Esophagus (tissue), 2 donors: ENCODE measurements around the gene GFRAL. TPM values are rescaled to one million over a fixed set of nuclear protein-coding genes. Genes with fewer than 3 reads are reported as not detected.
"Not testable (repeated sequence)": the region's sequence is repeated elsewhere in the genome, so short reads cannot be mapped to it uniquely, and the experiment has no call there.

Experiments used
- H3K27ac ChIP-seq, 2 donors: one replicate each; pipeline ENCODE4 v1.5.1; 2013; ENCODE audit warnings: low read depth in 2 of 2, mild to moderate bottlenecking in 2 of 2, inconsistent platforms in 1 of 2, low read length in 1 of 2, moderate library complexity in 1 of 2
- H3K27me3 ChIP-seq, 2 donors: one replicate each; pipeline ENCODE4 v1.6.1; 2013; ENCODE audit warnings: low read length in 2 of 2, control low read depth in 1 of 2, mild to moderate bottlenecking in 1 of 2; ENCODE audit not compliant: insufficient read depth in 2 of 2, control insufficient read depth in 1 of 2
- H3K36me3 ChIP-seq, 2 donors: one replicate each; pipeline ENCODE4 v1.6.1; 2013; ENCODE audit warnings: low read length in 1 of 2; ENCODE audit not compliant: control insufficient read depth in 2 of 2, insufficient read depth in 2 of 2
- H3K4me1 ChIP-seq, 2 donors: one replicate each; pipeline ENCODE4 v1.6.1; 2013; ENCODE audit warnings: low read length in 1 of 2; ENCODE audit not compliant: control insufficient read depth in 2 of 2, insufficient read depth in 2 of 2
- H3K4me3 ChIP-seq, 2 donors: one replicate each; pipeline ENCODE4 v1.5.1; 2013; ENCODE audit warnings: low read length in 2 of 2, mild to moderate bottlenecking in 2 of 2, low read depth in 1 of 2, moderate library complexity in 1 of 2
- H3K9me3 ChIP-seq, 2 donors: one replicate each; pipeline ENCODE4 v1.6.1; 2013; ENCODE audit warnings: mild to moderate bottlenecking in 2 of 2, low read depth in 1 of 2, low read length in 1 of 2, moderate library complexity in 1 of 2; ENCODE audit not compliant: control insufficient read depth in 2 of 2, insufficient read depth in 1 of 2
- WGBS, 2 donors: extraction: QIAGEN DNeasy Blood & Tissue Kit; methylation state at CpG; one replicate each; pipeline ENCODE4 v1.1.7; 2013; 5-methylcytosine and 5-hydroxymethylcytosine counted together
- polyA plus RNA-seq, 2 donors: library from polyadenylated mRNA; stranded (reverse); fragments of 200-250 nt; gene quantifications; one replicate each; pipeline ENCODE4 v1.2.3, GENCODE V29; 2013
- donor health status: healthy with polysubstance abuse.
- donor health status: Bipolar disorder and iron deficiency.

Gene GFRAL, protein sequence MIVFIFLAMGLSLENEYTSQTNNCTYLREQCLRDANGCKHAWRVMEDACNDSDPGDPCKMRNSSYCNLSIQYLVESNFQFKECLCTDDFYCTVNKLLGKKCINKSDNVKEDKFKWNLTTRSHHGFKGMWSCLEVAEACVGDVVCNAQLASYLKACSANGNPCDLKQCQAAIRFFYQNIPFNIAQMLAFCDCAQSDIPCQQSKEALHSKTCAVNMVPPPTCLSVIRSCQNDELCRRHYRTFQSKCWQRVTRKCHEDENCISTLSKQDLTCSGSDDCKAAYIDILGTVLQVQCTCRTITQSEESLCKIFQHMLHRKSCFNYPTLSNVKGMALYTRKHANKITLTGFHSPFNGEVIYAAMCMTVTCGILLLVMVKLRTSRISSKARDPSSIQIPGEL
- not detected for polyA plus RNA-seq

DNA sequence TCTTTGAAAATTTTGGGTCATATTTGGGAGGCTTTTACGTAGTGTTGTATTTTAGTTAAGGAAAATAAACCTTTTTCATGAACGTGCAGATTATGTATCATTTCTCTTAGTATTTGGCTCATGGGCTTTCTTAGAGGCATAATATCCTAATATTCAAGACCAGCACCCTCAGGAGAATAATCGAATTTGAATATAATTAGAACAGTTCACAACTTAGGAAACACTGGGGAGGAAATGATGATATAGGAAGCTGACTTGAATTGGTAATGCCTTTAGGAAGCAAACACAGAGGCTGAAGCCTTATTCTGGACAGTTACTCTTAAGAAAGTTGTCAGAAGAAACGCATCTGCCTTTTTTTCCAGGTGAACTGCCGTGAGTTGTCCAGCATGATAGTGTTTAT, at the start of gene GFRAL:
Gene GFRAL (plus strand): TSS at position 301 of the 400 bp plus-strand sequence. CDS start 86 bp downstream, at position 387.
- H3K27ac ChIP-seq, result no peak within 1 kb of the TSS
- 66 to 69% methylated on average over 5 of the region's 5 CpGs for WGBS, 2 donors

DNA sequence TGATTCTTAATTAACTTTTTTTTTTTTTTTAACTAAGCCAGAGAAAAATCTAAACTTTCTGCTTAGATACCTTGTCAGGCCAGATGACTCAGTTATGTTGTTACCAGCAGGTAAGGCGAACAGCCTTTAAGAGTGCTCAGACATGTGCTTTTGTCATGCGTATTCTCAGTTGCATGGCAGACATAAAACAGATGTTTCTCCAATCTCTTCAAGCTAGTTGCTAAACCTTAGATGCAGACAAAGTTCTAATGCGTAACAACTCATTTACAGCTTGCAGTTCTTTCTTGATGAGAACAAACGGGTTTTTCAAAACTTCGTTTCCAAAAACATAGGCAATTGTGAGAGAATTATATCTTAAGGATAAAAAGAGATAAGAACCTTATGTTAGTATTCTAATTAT, 49.6 kb upstream of the GFRAL start:
- Histone ChIP-seq H3K4me1 (no peaks in the 10 kb centered on the region), H3K27ac (no peak overlapping the region), H3K4me3 (no peak overlapping the region), H3K27me3 (no peaks in the 10 kb centered on the region), H3K9me3 (no peaks in the 10 kb centered on the region), H3K36me3 (no peaks in the 10 kb centered on the region)
- WGBS, 2 donors, result 80 to 83% methylated on average over 5 of the region's 5 CpGs

More for the DNA sequence above, at the start of gene GFRAL:
- Histone ChIP-seq H3K4me1 (no peaks in the 10 kb centered on the region), H3K27me3 (no peaks in the 10 kb centered on the region), H3K9me3 (no peaks in the 10 kb centered on the region), H3K4me3 (no peak within 1 kb of the TSS), H3K36me3 (no peaks in the 10 kb centered on the region)

DNA sequence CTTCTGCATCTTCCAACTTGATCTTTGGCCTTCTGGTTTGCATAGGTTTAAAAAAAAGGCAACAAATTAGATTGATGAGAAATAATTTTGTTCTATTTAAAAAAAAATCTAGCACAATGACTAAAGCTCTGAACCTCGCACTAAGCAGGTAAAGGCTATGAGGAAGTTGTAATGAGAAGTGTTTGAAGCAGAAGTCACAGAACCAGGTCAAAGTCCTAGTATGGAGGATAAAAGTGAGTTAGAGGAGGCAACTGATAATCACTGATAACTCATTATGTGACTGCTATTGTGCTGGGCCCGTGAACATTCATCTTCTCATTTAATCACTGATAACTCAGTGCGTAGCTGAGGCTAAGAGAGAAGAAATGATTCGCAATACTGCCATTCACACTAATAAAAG, 46.1 kb upstream of the GFRAL start:
- Histone ChIP-seq H3K9me3 (no peaks in the 10 kb centered on the region), H3K4me3 (no peak overlapping the region), H3K27me3 (no peaks in the 10 kb centered on the region), H3K27ac (no peak overlapping the region), H3K4me1 (no peaks in the 10 kb centered on the region), H3K36me3 (no peaks in the 10 kb centered on the region)
- 74 to 75% methylated on average over 4 of the region's 4 CpGs for WGBS, 2 donors

DNA sequence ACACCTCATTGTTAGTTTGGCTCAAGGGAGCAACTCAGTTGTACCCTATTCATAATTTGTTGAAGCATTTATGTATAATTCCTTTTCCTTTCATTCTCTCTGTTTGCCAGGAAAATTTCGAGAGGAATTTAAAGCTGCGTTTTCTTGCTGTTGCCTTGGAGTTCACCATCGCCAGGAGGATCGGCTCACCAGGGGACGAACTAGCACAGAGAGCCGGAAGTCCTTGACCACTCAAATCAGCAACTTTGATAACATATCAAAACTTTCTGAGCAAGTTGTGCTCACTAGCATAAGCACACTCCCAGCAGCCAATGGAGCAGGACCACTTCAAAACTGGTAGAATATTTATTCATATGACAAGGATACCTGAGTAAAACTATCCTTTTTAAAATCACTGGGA, 45.2 kb upstream of the GFRAL start:
- Histone ChIP-seq H3K4me1 (no peaks in the 10 kb centered on the region), H3K4me3 (no peak overlapping the region), H3K36me3 (no peaks in the 10 kb centered on the region), H3K9me3 (peaks cover 0 to under 1% of the 10 kb centered on the region in 2 donors), H3K27ac (no peak overlapping the region), H3K27me3 (no peaks in the 10 kb centered on the region)
- 65 to 84% methylated on average over 6 of the region's 6 CpGs for WGBS, 2 donors

DNA sequence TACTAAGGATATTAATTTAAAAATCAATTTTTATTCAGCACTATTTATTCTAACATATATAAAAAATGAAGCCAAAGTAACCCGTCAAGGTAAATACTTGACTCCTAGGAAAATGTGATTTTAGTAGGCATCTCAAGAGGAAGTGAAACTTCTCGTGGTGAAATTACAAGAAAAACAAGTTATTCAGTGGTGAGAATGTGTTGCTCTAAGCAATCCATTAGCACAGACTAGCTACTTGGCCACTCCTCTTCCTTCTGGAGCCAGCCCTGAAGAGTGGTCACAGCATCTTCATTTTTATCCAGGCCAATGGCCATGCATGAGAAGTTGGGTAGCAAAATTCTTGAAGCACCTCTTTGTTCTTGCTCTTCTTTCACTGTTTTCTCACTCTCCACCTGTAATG, 40.4 kb upstream of the GFRAL start:
- Histone ChIP-seq H3K36me3 (no peaks in the 10 kb centered on the region), H3K27ac (no peak overlapping the region), H3K4me1 (no peaks in the 10 kb centered on the region), H3K9me3 (peaks cover 0 to 2% of the 10 kb centered on the region in 2 donors), H3K27me3 (no peaks in the 10 kb centered on the region), H3K4me3 (no peak overlapping the region)
- 56 to 58% methylated on average over 2 of the region's 2 CpGs for WGBS, 2 donors

DNA sequence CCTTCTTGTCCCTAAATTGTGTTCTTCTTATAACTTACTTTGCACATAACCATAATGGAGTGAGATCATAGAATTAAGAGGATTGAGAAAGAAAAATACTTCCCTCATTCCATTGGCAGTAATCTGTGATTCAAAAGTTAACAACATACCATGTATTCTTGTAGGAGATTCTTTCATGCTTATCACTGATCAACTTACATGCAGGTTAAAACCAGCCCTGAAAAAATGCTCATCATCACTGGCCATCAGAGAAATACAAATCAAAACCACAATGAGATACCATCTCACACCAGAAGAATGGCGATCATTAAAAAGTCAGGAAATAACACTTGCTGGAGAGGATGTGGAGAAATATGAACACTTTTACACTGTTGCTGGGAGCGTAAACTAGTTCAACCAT, 36.5 kb upstream of the GFRAL start:
- Histone ChIP-seq H3K9me3 (peaks cover 0 to 2% of the 10 kb centered on the region in 2 donors), H3K27me3 (no peaks in the 10 kb centered on the region), H3K4me1 (no peaks in the 10 kb centered on the region), H3K4me3 (no peak overlapping the region), H3K36me3 (no peaks in the 10 kb centered on the region), H3K27ac (no peak overlapping the region)
- WGBS, 2 donors, result 80 to 88% methylated on average over 2 of the region's 2 CpGs

DNA sequence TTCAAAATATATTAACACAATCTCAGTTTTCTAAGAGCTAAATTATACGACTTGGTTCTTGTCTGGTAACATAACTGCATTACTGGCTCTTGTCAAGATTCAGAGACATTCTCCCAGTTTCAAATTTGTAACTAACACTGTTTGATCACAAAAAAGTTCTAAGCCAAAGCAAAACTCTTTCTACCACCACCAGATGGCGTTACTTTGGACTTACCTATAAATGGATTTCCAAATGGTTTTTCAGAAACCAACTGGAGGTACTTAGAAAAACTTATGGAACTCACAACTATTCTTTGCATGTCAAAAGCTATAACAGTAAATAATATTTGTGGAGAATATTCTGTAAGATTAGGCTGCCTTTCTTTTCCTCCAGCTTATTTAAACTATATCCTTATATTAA, 34.2 kb upstream of the GFRAL start:
- no peaks in the 10 kb centered on the region for H3K36me3 ChIP-seq
- 49 to 52% methylated on average over 2 of the region's 2 CpGs for WGBS, 2 donors

DNA sequence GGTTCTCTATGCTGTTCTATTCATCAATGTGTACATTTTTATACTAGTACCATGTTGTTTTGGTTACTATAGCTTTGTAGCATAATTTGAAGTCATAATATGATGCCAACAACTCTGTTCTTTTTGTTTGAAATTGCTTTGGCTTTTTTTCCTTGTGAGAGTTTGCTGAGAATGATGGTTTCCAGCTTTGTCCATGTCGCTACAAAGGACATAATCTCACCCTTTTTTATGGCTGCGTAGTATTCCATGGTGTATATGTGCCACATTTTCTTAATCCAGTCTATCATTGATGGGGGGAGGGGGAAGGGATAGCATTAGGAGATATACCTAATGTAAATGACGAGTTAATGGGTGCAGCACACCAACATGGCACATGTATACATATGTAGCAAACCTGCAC, 30.1 kb upstream of the GFRAL start:
- H3K4me3 ChIP-seq, H3K27ac ChIP-seq, H3K27me3 ChIP-seq, H3K36me3 ChIP-seq, H3K9me3 ChIP-seq, H3K4me1 ChIP-seq: not testable (repeated sequence)
- WGBS, 2 donors, result 86 to 88% methylated on average over 3 of the region's 3 CpGs

More for the DNA sequence above, 34.2 kb upstream of the GFRAL start:
- Histone ChIP-seq H3K4me3 (no peak overlapping the region), H3K27ac (no peak overlapping the region), H3K4me1 (no peaks in the 10 kb centered on the region), H3K9me3 (no peaks in the 10 kb centered on the region), H3K27me3 (no peaks in the 10 kb centered on the region)

DNA sequence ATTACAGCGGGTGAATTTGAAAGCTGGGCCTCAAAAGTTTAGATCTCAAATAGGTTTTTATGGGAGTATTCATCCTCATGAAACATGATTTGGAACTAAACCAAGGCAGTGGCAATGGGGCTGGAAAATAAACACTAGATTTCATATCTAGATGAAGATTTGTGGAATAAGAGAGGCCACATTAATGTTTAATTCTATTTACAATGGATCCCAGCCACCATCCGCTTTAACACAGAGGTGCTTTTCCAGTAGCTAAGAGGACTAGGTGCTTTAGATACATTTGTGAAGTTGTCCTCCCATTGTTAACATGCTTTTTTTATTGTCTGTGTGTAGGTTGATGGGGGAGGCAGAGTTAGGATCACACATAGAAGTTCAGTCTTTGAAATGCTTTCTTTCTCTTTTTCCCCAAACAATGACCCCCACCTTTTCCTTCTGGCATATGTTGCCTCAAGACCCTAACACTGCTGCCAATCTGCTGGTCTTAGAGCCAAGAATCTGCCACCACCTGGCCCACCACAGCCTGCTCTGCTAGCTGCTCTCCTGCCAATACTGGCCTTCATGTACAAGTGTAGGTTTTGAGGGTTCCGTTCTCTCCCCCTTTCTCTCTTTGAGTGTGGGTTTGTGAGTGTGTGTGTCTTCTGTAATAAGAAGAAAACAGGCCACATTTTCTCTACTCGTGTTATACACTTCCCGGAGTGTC, 27.8 kb upstream of the GFRAL start:
- Histone ChIP-seq H3K4me3 (no peak overlapping the region), H3K36me3 (no peaks in the 10 kb centered on the region), H3K9me3 (no peaks in the 10 kb centered on the region), H3K4me1 (no peaks in the 10 kb centered on the region), H3K27ac (no peak overlapping the region), H3K27me3 (peaks cover 0 to 2% of the 10 kb centered on the region in 2 donors)
- 79 to 82% methylated on average over 5 of the region's 5 CpGs for WGBS, 2 donors
